ENCODE measurements around the gene BOD1L2. TPM values are rescaled to one million over a fixed set of nuclear protein-coding genes. Genes with fewer than 3 reads are reported as not detected.

The BOD1L2 gene
- total and polyA plus RNA-seq, 2 of the 13 experiments (the other 11 are each of a cell fraction or from before 2014, with no cell fraction given) = not detected

GRCh38 chr18:57141208-57142129, 5.4 kb upstream of the BOD1L2 start (continued):
- TF ChIP-seq SP5 (CRISPR knock-in tag; IDR thresholded peaks at IDR 0.05; ENCODE audit: borderline replicate concordance, low read depth) (peak; percentile 19; the same call in 1 of the 2 replicates), HHEX (CRISPR knock-in tag; IDR thresholded peaks at IDR 0.05) (peak; percentile 62), ZNF296 (CRISPR knock-in tag; conservative IDR thresholded peaks at IDR 0.05) (no peak), FOXC1 (CRISPR knock-in tag; IDR thresholded peaks at IDR 0.05; ENCODE audit: borderline replicate concordance) (no peak), ZBTB4 (CRISPR knock-in tag; IDR thresholded peaks at IDR 0.05; ENCODE audit: borderline replicate concordance) (no peak), AKNA (CRISPR knock-in tag; IDR thresholded peaks at IDR 0.05; ENCODE audit: borderline replicate concordance) (no peak), ZBTB7B (CRISPR knock-in tag; IDR thresholded peaks at IDR 0.05) (0 out of 2 replicates have a peak, but pooled peaks have one; percentile 38), ZNF225 (CRISPR knock-in tag; IDR thresholded peaks at IDR 0.05) (no peak), ZNF546 (CRISPR knock-in tag; conservative IDR thresholded peaks at IDR 0.05) (no peak), ZNF12 (CRISPR knock-in tag; IDR thresholded peaks at IDR 0.05) (peak; percentile 63; the same call in 1 of the 2 replicates), ZSCAN21 (CRISPR knock-in tag; IDR thresholded peaks at IDR 0.05; ENCODE audit: borderline replicate concordance) (no peak), ZNF879 (CRISPR knock-in tag; IDR thresholded peaks at IDR 0.05) (no peak), ZNF790 (CRISPR knock-in tag; IDR thresholded peaks at IDR 0.05; ENCODE audit: borderline replicate concordance) (no peak)
- TF ChIP-seq, protein P1, sequence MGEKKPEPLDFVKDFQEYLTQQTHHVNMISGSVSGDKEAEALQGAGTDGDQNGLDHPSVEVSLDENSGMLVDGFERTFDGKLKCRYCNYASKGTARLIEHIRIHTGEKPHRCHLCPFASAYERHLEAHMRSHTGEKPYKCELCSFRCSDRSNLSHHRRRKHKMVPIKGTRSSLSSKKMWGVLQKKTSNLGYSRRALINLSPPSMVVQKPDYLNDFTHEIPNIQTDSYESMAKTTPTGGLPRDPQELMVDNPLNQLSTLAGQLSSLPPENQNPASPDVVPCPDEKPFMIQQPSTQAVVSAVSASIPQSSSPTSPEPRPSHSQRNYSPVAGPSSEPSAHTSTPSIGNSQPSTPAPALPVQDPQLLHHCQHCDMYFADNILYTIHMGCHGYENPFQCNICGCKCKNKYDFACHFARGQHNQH (CRISPR knock-in tag; IDR thresholded peaks at IDR 0.05) = peak; percentile 60; the same call in 1 of the 2 replicates
- TF ChIP-seq, protein P2, sequence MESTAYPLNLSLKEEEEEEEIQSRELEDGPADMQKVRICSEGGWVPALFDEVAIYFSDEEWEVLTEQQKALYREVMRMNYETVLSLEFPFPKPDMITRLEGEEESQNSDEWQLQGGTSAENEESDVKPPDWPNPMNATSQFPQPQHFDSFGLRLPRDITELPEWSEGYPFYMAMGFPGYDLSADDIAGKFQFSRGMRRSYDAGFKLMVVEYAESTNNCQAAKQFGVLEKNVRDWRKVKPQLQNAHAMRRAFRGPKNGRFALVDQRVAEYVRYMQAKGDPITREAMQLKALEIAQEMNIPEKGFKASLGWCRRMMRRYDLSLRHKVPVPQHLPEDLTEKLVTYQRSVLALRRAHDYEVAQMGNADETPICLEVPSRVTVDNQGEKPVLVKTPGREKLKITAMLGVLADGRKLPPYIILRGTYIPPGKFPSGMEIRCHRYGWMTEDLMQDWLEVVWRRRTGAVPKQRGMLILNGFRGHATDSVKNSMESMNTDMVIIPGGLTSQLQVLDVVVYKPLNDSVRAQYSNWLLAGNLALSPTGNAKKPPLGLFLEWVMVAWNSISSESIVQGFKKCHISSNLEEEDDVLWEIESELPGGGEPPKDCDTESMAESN (CRISPR knock-in tag; conservative IDR thresholded peaks at IDR 0.05) = peak; percentile 62; the same call in 1 of the 2 replicates
